Measurements from ENCODE around the gene ZNF18. TPM values are rescaled to one million over a fixed set of nuclear protein-coding genes. Genes with fewer than 3 reads are reported as not detected.
A peak's percentile ranks its signal among the peaks of the same experiment; 100 is the strongest.

ZNF18 gene
- total RNA-seq, 1 donor from 2014 or later, result 11.8 TPM

GRCh38 chr17:11999696-12000095 is 2.4 kb upstream of the ZNF18 start:
- TF ChIP-seq CTCF (IDR thresholded peaks at IDR 0.05), result no peak
- no peak overlapping the region for H3K27ac Mint-ChIP-seq (ENCODE audit: unreplicated experiment)
- no peak overlapping the region for H3K4me3 Mint-ChIP-seq (ENCODE audit: unreplicated experiment)
- no peaks in the 10 kb centered on the region for H3K9me3 Mint-ChIP-seq (ENCODE audit: low read depth)
- H3K27me3 Mint-ChIP-seq (ENCODE audit: low read depth), result no peaks in the 10 kb centered on the region
- DNase-seq (ENCODE audit: low spot score), result no peak
- peaks cover 22% of the 10 kb centered on the region for H3K4me1 Mint-ChIP-seq (ENCODE audit: low read depth)
- no peaks in the 10 kb centered on the region for H3K36me3 Mint-ChIP-seq (ENCODE audit: low read depth)

- peak overlapping the region; percentile 98 for H3K4me3 Mint-ChIP-seq (ENCODE audit: unreplicated experiment)
- H3K4me1 Mint-ChIP-seq (ENCODE audit: low read depth), result peaks cover 22% of the 10 kb centered on the region
- TF ChIP-seq CTCF (IDR thresholded peaks at IDR 0.05), result no peak
- no peak for DNase-seq (ENCODE audit: low spot score)
- peak overlapping the region; percentile 99 for H3K27ac Mint-ChIP-seq (ENCODE audit: unreplicated experiment)
- no peaks in the 10 kb centered on the region for H3K27me3 Mint-ChIP-seq (ENCODE audit: low read depth)
- H3K36me3 Mint-ChIP-seq (ENCODE audit: low read depth), result peaks cover 4% of the 10 kb centered on the region
- no peaks in the 10 kb centered on the region for H3K9me3 Mint-ChIP-seq (ENCODE audit: low read depth)
Measured at GRCh38 chr17:11997972-11998233, 628 bp upstream of the ZNF18 start.

GRCh38 chr17:11996722-11997146 is 541 bp downstream of the ZNF18 start:
- no peaks in the 10 kb centered on the region for H3K9me3 Mint-ChIP-seq (ENCODE audit: low read depth)
- no peak for TF ChIP-seq CTCF (IDR thresholded peaks at IDR 0.05)
- H3K4me1 Mint-ChIP-seq (ENCODE audit: low read depth), result peaks cover 22% of the 10 kb centered on the region
- peak overlapping the region; percentile 92 for H3K4me3 Mint-ChIP-seq (ENCODE audit: unreplicated experiment)
- no peaks in the 10 kb centered on the region for H3K27me3 Mint-ChIP-seq (ENCODE audit: low read depth)
- peak overlapping the region; percentile 89 for H3K27ac Mint-ChIP-seq (ENCODE audit: unreplicated experiment)
- H3K36me3 Mint-ChIP-seq (ENCODE audit: low read depth), result peaks cover 9% of the 10 kb centered on the region
- no peak for DNase-seq (ENCODE audit: low spot score)

- DNase-seq (ENCODE audit: low spot score), result no peak
- no peak for TF ChIP-seq CTCF (IDR thresholded peaks at IDR 0.05)
- Mint-ChIP-seq H3K27ac (ENCODE audit: unreplicated experiment) (no peak overlapping the region), H3K4me1 (ENCODE audit: low read depth) (peaks cover 19% of the 10 kb centered on the region), H3K27me3 (ENCODE audit: low read depth) (no peaks in the 10 kb centered on the region), H3K4me3 (ENCODE audit: unreplicated experiment) (no peak overlapping the region), H3K36me3 (ENCODE audit: low read depth) (peaks cover 32% of the 10 kb centered on the region), H3K9me3 (ENCODE audit: low read depth) (peaks cover 5% of the 10 kb centered on the region)
Measured at GRCh38 chr17:11991461-11991860, 5.8 kb downstream of the ZNF18 start.

- Mint-ChIP-seq H3K27ac (ENCODE audit: unreplicated experiment) (no peak overlapping the region), H3K4me3 (ENCODE audit: unreplicated experiment) (no peak overlapping the region), H3K4me1 (ENCODE audit: low read depth) (peaks cover 15% of the 10 kb centered on the region), H3K27me3 (ENCODE audit: low read depth) (no peaks in the 10 kb centered on the region), H3K9me3 (ENCODE audit: low read depth) (peaks cover 5% of the 10 kb centered on the region), H3K36me3 (ENCODE audit: low read depth) (peaks cover 32% of the 10 kb centered on the region)
- TF ChIP-seq CTCF (IDR thresholded peaks at IDR 0.05), result no peak
- no peak for DNase-seq (ENCODE audit: low spot score)
Measured at GRCh38 chr17:11990363-11990983, 6.8 kb downstream of the ZNF18 start.

Measured in chondrocyte (in vitro differentiated cells).